ENCODE measurements around the gene TMEM208. TPM values are rescaled to one million over a fixed set of nuclear protein-coding genes. Genes with fewer than 3 reads are reported as not detected.

The TMEM208 gene
- total RNA-seq, 1 donor from 2014 or later = 33.1 TPM

DNA sequence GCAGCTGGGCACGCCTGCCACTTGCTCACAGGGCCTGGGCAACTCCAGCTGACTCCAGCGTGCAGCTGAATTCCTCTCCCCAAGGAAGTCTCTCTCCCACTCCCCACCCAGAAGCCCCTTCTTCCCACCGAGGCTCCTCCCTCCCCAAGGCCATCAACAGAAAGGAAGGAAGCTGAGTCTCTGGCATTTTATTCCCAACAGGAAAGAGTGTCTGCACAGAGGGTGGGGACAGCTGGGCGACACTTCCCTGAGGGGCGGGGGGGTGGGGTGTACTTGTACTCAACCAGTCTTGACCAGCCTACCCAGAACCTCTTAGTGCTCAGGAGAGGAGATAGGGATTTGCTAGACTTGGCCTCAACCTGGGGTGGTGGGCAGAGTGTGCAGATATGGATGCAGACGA is 36.9 kb upstream of the TMEM208 start, which contains the start of gene EXOC3L1:
EXOC3L1 (minus strand) TSS at position 96 of the 400 bp plus-strand sequence. CDS start 460 bp downstream, outside the sequence.
- no peaks in the 10 kb centered on the region for H3K27me3 ChIP-seq (ENCODE audit: low read depth)
- peak within 1 kb of the TSS; percentile 53 for H3K27ac ChIP-seq
- intact Hi-C loops (cut with DNase I) = no loop called here
- peaks cover 19% of the 10 kb centered on the region for H3K36me3 ChIP-seq
- TF ChIP-seq, protein P1, sequence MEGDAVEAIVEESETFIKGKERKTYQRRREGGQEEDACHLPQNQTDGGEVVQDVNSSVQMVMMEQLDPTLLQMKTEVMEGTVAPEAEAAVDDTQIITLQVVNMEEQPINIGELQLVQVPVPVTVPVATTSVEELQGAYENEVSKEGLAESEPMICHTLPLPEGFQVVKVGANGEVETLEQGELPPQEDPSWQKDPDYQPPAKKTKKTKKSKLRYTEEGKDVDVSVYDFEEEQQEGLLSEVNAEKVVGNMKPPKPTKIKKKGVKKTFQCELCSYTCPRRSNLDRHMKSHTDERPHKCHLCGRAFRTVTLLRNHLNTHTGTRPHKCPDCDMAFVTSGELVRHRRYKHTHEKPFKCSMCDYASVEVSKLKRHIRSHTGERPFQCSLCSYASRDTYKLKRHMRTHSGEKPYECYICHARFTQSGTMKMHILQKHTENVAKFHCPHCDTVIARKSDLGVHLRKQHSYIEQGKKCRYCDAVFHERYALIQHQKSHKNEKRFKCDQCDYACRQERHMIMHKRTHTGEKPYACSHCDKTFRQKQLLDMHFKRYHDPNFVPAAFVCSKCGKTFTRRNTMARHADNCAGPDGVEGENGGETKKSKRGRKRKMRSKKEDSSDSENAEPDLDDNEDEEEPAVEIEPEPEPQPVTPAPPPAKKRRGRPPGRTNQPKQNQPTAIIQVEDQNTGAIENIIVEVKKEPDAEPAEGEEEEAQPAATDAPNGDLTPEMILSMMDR (IDR thresholded peaks at IDR 0.05) = no peak
- peak within 1 kb of the TSS; percentile 46 for H3K4me3 ChIP-seq
- no peak for ATAC-seq
- H3K9me3 ChIP-seq = no peaks in the 10 kb centered on the region
- peaks cover 45% of the 10 kb centered on the region for H3K4me1 ChIP-seq
- no peak for DNase-seq

DNA sequence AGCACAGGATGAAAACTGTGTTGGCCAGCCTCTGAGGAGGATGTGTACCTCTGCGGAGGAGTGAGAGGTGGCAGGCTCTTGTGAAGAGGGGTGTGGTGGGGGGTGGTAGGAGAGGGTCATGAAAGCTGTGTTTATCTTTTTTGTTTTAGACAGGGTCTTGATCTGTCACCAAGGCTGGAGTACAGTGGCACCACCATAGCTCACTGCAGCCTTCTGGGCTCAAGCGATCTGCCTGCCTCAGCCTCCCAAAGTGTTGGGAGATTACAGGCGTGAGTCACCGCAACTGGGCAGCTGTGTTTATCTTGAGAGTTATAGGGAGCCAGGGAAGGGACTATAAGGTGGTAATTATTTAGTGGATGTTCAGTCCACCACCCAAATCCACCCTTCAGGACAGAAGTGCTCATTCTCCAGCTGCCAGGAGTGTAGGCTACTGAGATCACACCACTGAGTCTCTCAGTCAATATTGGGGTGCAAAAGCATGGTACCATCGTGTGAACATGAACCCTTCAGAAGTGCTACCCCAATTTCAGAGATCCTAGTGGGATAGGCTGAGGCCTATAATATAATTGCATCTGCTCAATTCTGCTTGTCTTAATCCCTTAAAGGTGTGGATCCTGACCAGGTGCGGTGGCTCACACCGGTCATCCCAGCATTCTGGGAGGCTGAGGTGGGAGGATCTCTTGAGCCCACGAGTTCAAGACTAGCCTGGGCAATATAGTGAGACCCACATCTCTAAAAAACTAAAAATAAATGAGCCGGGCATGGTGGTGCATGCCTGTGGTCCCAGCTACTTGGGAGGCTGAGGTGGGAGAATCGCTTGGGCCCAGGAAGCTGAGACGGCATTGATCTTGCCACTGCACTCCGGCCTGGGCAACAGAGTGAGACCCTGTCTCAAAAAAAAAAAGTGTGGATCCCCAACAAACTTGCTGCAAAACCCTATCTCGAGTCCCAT is 36.2 kb upstream of the TMEM208 start:
- TF ChIP-seq, protein P1 (IDR thresholded peaks at IDR 0.05) = no peak
- ATAC-seq (no peak), DNase-seq (no peak)
- peaks cover 26% of the 10 kb centered on the region for H3K36me3 ChIP-seq
- H3K4me1 ChIP-seq = peaks cover 38% of the 10 kb centered on the region
- H3K9me3 ChIP-seq = no peaks in the 10 kb centered on the region
- no peaks in the 10 kb centered on the region for H3K27me3 ChIP-seq (ENCODE audit: low read depth)
- H3K27ac ChIP-seq = peak overlapping the region; percentile 31
- intact Hi-C loops (cut with DNase I) = no loop called here
- peak overlapping the region; percentile 46 for H3K4me3 ChIP-seq

DNA sequence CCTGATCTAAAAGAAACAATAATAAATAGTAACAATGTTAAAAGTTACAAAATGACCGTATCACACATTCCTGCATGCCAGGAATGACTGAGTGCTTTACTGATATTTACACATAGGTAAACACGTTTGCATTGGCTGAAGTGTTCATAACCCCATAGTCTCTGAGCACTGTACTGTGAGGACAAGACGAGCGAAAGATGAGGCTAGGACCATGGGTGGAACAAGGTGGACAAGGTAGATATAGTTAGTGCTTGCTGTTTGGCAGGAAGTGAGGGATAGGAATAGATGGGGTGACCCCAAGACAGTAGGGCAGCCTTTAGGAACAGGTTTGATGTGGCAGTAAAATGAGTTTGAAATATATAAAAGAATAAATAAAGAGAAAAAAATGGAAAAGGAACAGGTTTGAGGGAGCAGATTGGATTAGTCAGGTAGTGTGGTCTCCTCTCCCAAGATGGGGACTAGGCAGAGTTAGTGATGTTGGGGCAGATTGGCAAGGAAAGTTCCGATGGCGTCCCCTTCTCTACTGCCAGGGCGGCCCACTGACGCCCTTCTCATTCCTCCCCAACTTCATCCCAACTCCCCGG is 35.4 kb upstream of the TMEM208 start:
- DNase-seq (no peak), ATAC-seq (no peak)
- no peaks in the 10 kb centered on the region for H3K27me3 ChIP-seq (ENCODE audit: low read depth)
- H3K4me3 ChIP-seq = peak overlapping the region; percentile 100
- H3K27ac ChIP-seq = peak overlapping the region; percentile 86
- peaks cover 34% of the 10 kb centered on the region for H3K36me3 ChIP-seq
- intact Hi-C loops (cut with DNase I) = no loop called here
- H3K4me1 ChIP-seq = peaks cover 34% of the 10 kb centered on the region
- no peaks in the 10 kb centered on the region for H3K9me3 ChIP-seq
- TF ChIP-seq, protein P1 (IDR thresholded peaks at IDR 0.05) = no peak

DNA sequence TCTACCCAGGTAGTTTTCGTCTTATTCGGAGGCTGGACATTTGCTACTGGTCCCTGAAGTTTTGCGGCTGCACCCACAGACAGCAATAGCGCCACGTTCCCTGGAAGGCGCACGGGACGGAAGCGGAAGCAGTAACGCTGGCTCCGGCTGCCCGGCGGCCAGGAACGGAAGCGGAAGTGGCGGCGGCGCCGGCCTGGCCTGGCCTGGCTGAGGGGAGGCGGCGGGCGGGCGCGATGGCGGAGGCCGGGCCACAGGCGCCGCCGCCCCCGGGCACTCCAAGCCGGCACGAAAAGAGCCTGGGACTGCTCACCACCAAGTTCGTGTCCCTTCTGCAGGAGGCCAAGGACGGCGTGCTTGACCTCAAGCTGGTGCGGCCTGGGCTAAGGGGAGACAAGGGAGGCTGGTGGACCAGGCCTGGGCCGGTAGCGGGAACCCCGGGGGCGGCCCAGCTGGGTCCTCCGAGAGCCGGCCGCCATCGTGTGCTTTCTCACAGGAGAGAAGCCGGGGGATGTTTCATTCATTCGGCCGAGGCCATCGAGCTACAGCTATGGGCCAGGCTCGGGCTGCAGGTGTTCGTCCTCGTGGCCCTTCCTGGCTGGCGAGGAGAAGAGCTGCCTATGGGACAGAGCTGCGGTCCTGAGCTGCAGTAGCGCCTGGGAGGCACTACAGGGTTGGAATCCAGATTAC is 34.8 kb upstream of the TMEM208 start, which contains the start of gene E2F4:
E2F4 (plus strand) TSS at position 161 of the 687 bp plus-strand sequence; CDS start at position 234, 73 bp downstream.
- intact Hi-C loops (cut with DNase I) = no loop called here
- Histone ChIP-seq H3K27me3 (ENCODE audit: low read depth) (no peaks in the 10 kb centered on the region), H3K9me3 (no peaks in the 10 kb centered on the region), H3K4me1 (peaks cover 34% of the 10 kb centered on the region), H3K4me3 (peak within 1 kb of the TSS; percentile 100), H3K36me3 (peaks cover 40% of the 10 kb centered on the region), H3K27ac (peak within 1 kb of the TSS; percentile 86)
- TF ChIP-seq, protein P1 (IDR thresholded peaks at IDR 0.05) = peak; percentile 16
- ATAC-seq (peak; percentile 96 to 97), DNase-seq (peak; percentile 96)

DNA sequence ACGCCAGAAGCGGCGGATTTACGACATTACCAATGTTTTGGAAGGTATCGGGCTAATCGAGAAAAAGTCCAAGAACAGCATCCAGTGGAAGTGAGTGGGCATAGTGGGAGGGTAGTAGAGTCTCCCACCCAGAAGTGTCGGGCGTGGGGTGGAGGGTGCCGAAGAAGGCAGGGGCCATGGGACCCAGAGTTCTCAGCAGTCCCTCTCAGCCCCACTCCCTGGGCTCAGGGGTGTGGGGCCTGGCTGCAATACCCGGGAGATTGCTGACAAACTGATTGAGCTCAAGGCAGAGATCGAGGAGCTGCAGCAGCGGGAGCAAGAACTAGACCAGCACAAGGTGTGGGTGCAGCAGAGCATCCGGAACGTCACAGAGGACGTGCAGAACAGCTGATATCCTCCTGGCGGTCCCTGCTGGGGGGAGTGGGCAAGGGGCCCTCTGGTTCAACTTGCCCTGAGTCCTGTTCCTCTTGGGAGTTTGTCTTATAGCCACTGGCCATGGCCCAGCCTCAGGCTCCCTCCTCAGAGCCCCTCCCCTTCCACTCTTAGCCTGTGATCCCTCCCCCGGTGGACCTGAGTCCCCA is 34.1 kb upstream of the TMEM208 start:
- no peak for DNase-seq
- H3K27ac ChIP-seq = peak overlapping the region; percentile 86
- TF ChIP-seq, protein P1 (IDR thresholded peaks at IDR 0.05) = no peak
- intact Hi-C loops (cut with DNase I) = no loop called here
- H3K27me3 ChIP-seq (ENCODE audit: low read depth) = no peaks in the 10 kb centered on the region
- no peak for ATAC-seq
- H3K9me3 ChIP-seq = no peaks in the 10 kb centered on the region
- peaks cover 48% of the 10 kb centered on the region for H3K36me3 ChIP-seq
- H3K4me3 ChIP-seq = peak overlapping the region; percentile 100
- peaks cover 34% of the 10 kb centered on the region for H3K4me1 ChIP-seq
